PC-9 (cell line): Measurements from ENCODE around the gene ITGB7. TPM values are rescaled to one million over a fixed set of nuclear protein-coding genes. Genes with fewer than 3 reads are reported as not detected.

Experiments used
- BruUV-seq: library from RNA; stranded (reverse); fragments of 400-500 nt; replicated peaks from 2 replicates; lab custom pipeline; 2021; lab: Mats Ljungman, UMichigan
- CTCF ChIA-PET: fragments of 300-600 bp; sonication (Branson Sonifier 250); formaldehyde crosslinking; loops from one replicate; lab custom pipeline; 2022; ENCODE audit warnings: antibody characterized with exemption; lab: Charles Lee
- POLR2A ChIA-PET: fragments of 300-600 bp; sonication (Branson Sonifier 250); formaldehyde crosslinking; loops from one replicate; lab custom pipeline; 2022; ENCODE audit warnings: antibody characterized with exemption; ENCODE audit not compliant: unreplicated experiment; lab: Charles Lee
- DNase-seq, 2 experiments: peaks; one replicate each; pipeline versions ENCODE4 v3.0.0 to v3.0.0-alpha.2; 2015 to 2022; ENCODE audit warnings: mixed read lengths in 1 of 2
- H2AFZ ChIP-seq: fragments of 200-600 bp; sonication (generic); 2 replicates; pipeline ENCODE4 v1.8.1; 2017; ENCODE audit warnings: antibody characterized with exemption
- H3F3A ChIP-seq: fragments of 200-600 bp; sonication (generic); 2 replicates; pipeline ENCODE4 v1.8.1; 2017; ENCODE audit warnings: antibody characterized with exemption, mild to moderate bottlenecking, low read depth; ENCODE audit not compliant: insufficient read depth
- H3K27ac ChIP-seq: fragments of 200-600 bp; sonication (generic); 2 replicates; pipeline ENCODE4 v1.6.1; 2016; ENCODE audit warnings: mixed run types
- H3K27me3 ChIP-seq: fragments of 200-600 bp; sonication (generic); 2 replicates; pipeline ENCODE4 v1.6.1; 2016; ENCODE audit warnings: low read depth, mixed run types; ENCODE audit not compliant: insufficient read depth
- H3K36me3 ChIP-seq: fragments of 200-600 bp; sonication (generic); 2 replicates; pipeline ENCODE4 v1.6.1; 2016; ENCODE audit warnings: low read depth, mixed run types
- H3K4me1 ChIP-seq: fragments of 200-600 bp; sonication (generic); replicated peaks from 2 replicates; pipeline ENCODE4 v1.6.1; 2016; ENCODE audit warnings: mixed run types; ENCODE audit not compliant: insufficient read depth
- H3K4me2 ChIP-seq: fragments of 200-600 bp; sonication (generic); 2 replicates; pipeline ENCODE4 v1.6.1; 2017; ENCODE audit warnings: mixed run types
- H3K4me3 ChIP-seq: fragments of 200-600 bp; sonication (generic); 2 replicates; pipeline ENCODE4 v1.6.1; 2016; ENCODE audit warnings: mixed run types
- H3K79me2 ChIP-seq: fragments of 200-600 bp; sonication (generic); 2 replicates; pipeline ENCODE4 v1.6.1; 2017; ENCODE audit warnings: low read depth, mixed run types
- H3K9me2 ChIP-seq: fragments of 200-600 bp; sonication (generic); 2 replicates; pipeline ENCODE4 v1.8.1; 2017; ENCODE audit warnings: mild to moderate bottlenecking; ENCODE audit not compliant: insufficient read depth
- H3K9me3 ChIP-seq: fragments of 200-600 bp; sonication (generic); 2 replicates; pipeline ENCODE4 v1.8.1; 2016; ENCODE audit warnings: low read depth; ENCODE audit not compliant: insufficient read depth
- H4K20me1 ChIP-seq: fragments of 200-600 bp; sonication (generic); 2 replicates; pipeline ENCODE4 v1.8.1; 2017; ENCODE audit not compliant: insufficient read depth
- CTCF ChIP-seq: fragments of 200-600 bp; sonication (generic); conservative IDR thresholded peaks from 2 replicates; pipeline ENCODE4 v1.6.1; 2017; ENCODE audit warnings: mixed run types, antibody characterized with exemption, mild to moderate bottlenecking, moderate library complexity
- EZH2 ChIP-seq: fragments of 200-600 bp; sonication (generic); IDR thresholded peaks from 2 replicates; pipeline ENCODE4 v1.8.0; 2017; ENCODE audit warnings: antibody characterized with exemption, low read depth
- intact Hi-C: fragments of 100-400 bp; cut with micrococcal nuclease; formaldehyde crosslinking; loops from one replicate; pipeline ENCODE4 v1.10.0; 2022; ENCODE audit not compliant: unreplicated experiment
- total RNA-seq: library from RNA; stranded (reverse); gene quantifications from 2 replicates; pipeline ENCODE4 v1.2.3, GENCODE V29; 2021

Gene ITGB7
- total RNA-seq, 1 experiment from 2014 or later: 3.3 TPM

DNA sequence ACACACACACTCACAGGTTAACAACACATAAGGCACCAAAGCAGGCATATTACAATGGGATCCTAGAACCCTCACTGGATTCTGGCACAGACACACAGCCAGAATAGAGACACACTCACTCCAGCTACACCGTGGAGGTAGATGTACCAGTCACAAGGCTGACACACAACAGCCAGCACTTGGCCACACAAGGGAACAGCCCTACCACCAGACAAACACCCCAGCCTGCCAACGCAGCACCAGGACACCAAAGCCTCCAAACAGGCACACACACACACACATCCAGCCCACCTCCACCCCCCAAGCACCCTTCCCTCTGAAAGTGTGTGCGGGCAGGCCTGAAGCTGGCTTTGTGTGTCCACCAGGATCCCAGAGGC is 10.9 kb upstream of the ITGB7 start:
- peak overlapping the region; percentile 29 for H3K27ac ChIP-seq
- no peak overlapping the region for H2AFZ ChIP-seq
- no peaks in the 10 kb centered on the region for H3K9me2 ChIP-seq
- peaks cover 54% of the 10 kb centered on the region for H3K4me1 ChIP-seq
- no peak for TF ChIP-seq EZH2
- TF ChIP-seq CTCF: no peak
- peak overlapping the region; percentile 98 for H3K4me2 ChIP-seq
- H3K36me3 ChIP-seq: peaks cover 2% of the 10 kb centered on the region; the same call in 1 of the 2 replicates
- no peaks in the 10 kb centered on the region for H3K9me3 ChIP-seq
- BruUV-seq: no TSS peak
- no peaks in the 10 kb centered on the region for H3K27me3 ChIP-seq
- intact Hi-C loops: no loop called here
- DNase-seq: no peak
- peak overlapping the region; percentile 68; the same call in 1 of the 2 replicates for H3K4me3 ChIP-seq
- POLR2A ChIA-PET: no interaction called here
- peaks cover 28% of the 10 kb centered on the region for H3F3A ChIP-seq
- CTCF ChIA-PET: no interaction called here
- H4K20me1 ChIP-seq: 0 out of 2 replicates have a peak, but pooled peaks cover 3% of the 10 kb centered on the region
- H3K79me2 ChIP-seq: peaks cover 46% of the 10 kb centered on the region

- no TSS peak for BruUV-seq
- peak overlapping the region; percentile 29 for H3K27ac ChIP-seq
- peaks cover 46% of the 10 kb centered on the region for H3K79me2 ChIP-seq
- peaks cover 8% of the 10 kb centered on the region for H3K36me3 ChIP-seq
- CTCF ChIA-PET: no interaction called here
- no peaks in the 10 kb centered on the region for H3K9me2 ChIP-seq
- TF ChIP-seq CTCF (no peak), EZH2 (no peak)
- POLR2A ChIA-PET: no interaction called here
- 0 out of 2 replicates have a peak, but pooled peaks cover 6% of the 10 kb centered on the region for H4K20me1 ChIP-seq
- peak overlapping the region; percentile 98 for H3K4me2 ChIP-seq
- H3K9me3 ChIP-seq: no peaks in the 10 kb centered on the region
- peaks cover 31% of the 10 kb centered on the region for H3F3A ChIP-seq
- DNase-seq: peak; percentile 31 to 49
- H2AFZ ChIP-seq: no peak overlapping the region
- intact Hi-C loops: no loop called here
- peak overlapping the region; percentile 68; the same call in 1 of the 2 replicates for H3K4me3 ChIP-seq
- H3K27me3 ChIP-seq: no peaks in the 10 kb centered on the region
- H3K4me1 ChIP-seq: peaks cover 48% of the 10 kb centered on the region
Measured at GRCh38 chr12:53217051-53217930, 10.2 kb upstream of the ITGB7 start.

DNA sequence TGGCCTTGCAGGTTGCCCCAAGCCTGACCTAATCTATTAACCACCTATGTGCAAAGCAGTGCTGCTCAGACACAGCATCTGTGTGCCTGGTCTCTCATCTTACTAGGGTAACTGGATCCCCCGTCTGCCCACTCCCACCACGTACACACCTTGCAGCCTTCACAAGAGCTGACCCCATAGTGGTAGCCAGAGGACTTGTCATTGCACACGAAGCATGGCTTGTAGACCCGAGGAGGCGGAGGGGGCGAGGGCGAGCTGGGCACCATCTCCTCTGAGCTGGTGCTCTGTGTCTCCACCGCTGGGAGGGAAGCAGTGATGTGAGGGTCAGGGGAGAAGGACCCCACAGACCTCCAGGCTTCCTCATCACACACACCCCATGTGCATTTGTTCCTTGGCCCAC is 8.4 kb upstream of the ITGB7 start:
- Histone ChIP-seq H3F3A (peaks cover 21% of the 10 kb centered on the region; the same call in 1 of the 2 replicates), H4K20me1 (0 out of 2 replicates have a peak, but pooled peaks cover 6% of the 10 kb centered on the region), H3K27ac (0 out of 2 replicates have a peak overlapping the region, but pooled peaks have one; percentile 29), H3K79me2 (peaks cover 46% of the 10 kb centered on the region), H3K27me3 (no peaks in the 10 kb centered on the region), H3K36me3 (peaks cover 13% of the 10 kb centered on the region), H3K4me3 (no peak overlapping the region), H3K9me3 (no peaks in the 10 kb centered on the region), H3K4me1 (peaks cover 43% of the 10 kb centered on the region), H3K4me2 (no peak overlapping the region), H3K9me2 (no peaks in the 10 kb centered on the region), H2AFZ (no peak overlapping the region)
- ChIA-PET CTCF (no interaction called here), POLR2A (no interaction called here)
- TF ChIP-seq CTCF (no peak), EZH2 (no peak)
- intact Hi-C loops: no loop called here
- BruUV-seq: no TSS peak
- no peak for DNase-seq
